GM12872 (cell line): ENCODE measurements around the gene SLC6A9.

Experiments
- CTCF ChIP-seq: IDR thresholded peaks from 3 replicates; pipeline ENCODE4 v1.5.1; 2011; ENCODE audit warnings: low read depth, mild to moderate bottlenecking, low read length, moderate library complexity; ENCODE audit not compliant: insufficient read depth

SLC6A9 gene

DNA sequence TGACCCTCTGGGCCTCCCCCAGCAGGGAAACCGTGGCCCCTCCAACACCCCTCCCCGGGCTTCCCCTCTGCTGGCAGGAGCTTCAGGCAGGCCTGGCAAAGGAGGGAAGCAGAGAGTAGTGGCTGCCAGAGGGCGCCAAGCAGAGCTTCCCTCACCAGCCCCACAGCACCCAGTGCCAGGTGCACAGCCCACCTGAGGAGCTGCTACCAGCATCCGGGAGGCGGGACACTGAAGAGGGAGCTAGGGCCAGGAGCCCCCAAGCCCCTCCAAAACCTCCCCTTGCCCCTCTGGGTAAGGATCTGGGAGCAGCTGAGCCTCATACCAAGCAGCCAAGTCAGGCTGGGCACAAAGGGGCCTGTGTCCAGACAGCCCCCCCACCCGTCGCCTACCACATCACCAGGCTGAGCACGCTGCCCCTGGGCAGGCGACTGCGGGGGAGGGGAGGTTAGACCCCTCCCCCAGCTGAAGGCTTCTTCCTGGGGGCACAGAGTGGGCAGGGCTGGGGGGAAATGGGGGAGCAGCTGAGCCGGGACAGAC, 20.3 kb downstream of the SLC6A9 start:
- TF ChIP-seq CTCF: no peak

- TF ChIP-seq CTCF: no peak
These were observed 23.0 kb downstream of the SLC6A9 start for GRCh38 chr1:44008259-44008658.

GRCh38 chr1:44002606-44003157, 28.6 kb downstream of the SLC6A9 start:
- TF ChIP-seq CTCF: peak; percentile 36; the same call in 2 of the 3 replicates

- no peak for TF ChIP-seq CTCF
These were observed 29.1 kb downstream of the SLC6A9 start for GRCh38 chr1:44002165-44002564.

- no peak for TF ChIP-seq CTCF
These were observed 31.1 kb downstream of the SLC6A9 start for GRCh38 chr1:44000122-44000665.

DNA sequence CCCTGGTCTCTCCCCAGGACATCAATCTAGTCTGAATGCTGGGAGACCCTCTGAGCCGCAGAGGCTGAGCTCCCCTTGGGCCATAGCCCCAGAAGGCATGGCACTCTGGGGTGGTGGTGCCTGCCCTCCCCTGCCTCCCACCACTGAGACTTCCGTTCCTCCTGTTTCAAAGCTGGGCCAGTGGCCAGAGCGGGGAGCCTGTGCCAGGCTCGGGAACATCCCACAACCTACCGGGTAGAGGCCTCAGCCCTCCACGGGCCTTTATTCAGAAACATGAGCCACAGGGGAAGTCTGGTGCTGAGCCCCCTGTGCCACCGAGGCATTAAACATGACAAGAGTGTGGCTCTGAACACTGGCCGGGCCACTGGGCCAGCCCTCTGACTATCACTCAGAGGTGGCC, 31.8 kb downstream of the SLC6A9 start:
- TF ChIP-seq CTCF: no peak

DNA sequence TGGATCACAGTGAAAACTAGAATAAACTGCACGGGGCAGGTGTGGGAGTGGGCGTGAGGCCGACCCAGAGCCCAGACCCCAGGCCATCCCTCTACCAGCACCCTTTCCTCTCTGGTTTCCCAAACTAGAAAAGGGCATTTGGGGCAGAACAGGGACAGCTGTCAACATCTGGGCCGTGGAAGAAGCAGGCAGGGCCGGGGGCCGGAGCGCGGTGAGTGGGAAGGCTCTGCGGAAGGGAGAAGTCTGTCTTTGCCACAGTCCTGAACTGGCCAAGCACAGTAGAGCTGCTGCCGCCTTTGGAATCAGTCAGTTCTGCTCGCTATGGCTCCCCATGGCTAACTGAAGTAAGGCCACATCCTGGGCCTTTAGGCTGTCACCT, 33.3 kb downstream of the SLC6A9 start:
- TF ChIP-seq CTCF: no peak
